Fibroblast of villous mesenchyme (primary cell): ENCODE results near the gene AKR7A2. TPM values are rescaled to one million over a fixed set of nuclear protein-coding genes. Genes with fewer than 3 reads are reported as not detected.

Experiments used
- DNase-seq: peaks from one replicate; pipeline ENCODE4 v3.0.0-alpha.2; 2010; ENCODE audit warnings: low read depth
- H3K4me3 ChIP-seq: 2 replicates; pipeline ENCODE4 v1.5.1; 2011; ENCODE audit warnings: low read depth, mild to moderate bottlenecking, low read length
- CTCF ChIP-seq: IDR thresholded peaks from 2 replicates; pipeline ENCODE4 v1.5.1; 2012; ENCODE audit warnings: low read depth, mild to moderate bottlenecking, low read length; ENCODE audit not compliant: insufficient read depth
- total RNA-seq: library from RNA; depleted of rRNA; stranded (reverse); fragments of >200 nt; gene quantifications from 2 replicates; pipeline ENCODE4 v1.2.3, GENCODE V29; 2012

Gene AKR7A2
- total RNA-seq, 1 donor, result 55.3 TPM

- TF ChIP-seq CTCF, result no peak
- no peak overlapping the region for H3K4me3 ChIP-seq
- no peak for DNase-seq
Measured at GRCh38 chr1:19343617-19344350, 31.8 kb upstream of the AKR7A2 start.

- H3K4me3 ChIP-seq, result no peak overlapping the region
- TF ChIP-seq CTCF, result no peak
Measured at GRCh38 chr1:19342894-19343616, 31.1 kb upstream of the AKR7A2 start.

GRCh38 chr1:19342062-19342750, 30.3 kb upstream of the AKR7A2 start:
- DNase-seq, result peak; percentile 29

More at GRCh38 chr1:19342894-19343616, 31.1 kb upstream of the AKR7A2 start:
- no peak for DNase-seq

GRCh38 chr1:19341201-19342061, 29.5 kb upstream of the AKR7A2 start:
- TF ChIP-seq CTCF, result peak; percentile 90
- peak; percentile 70 for DNase-seq
- no peak overlapping the region for H3K4me3 ChIP-seq

More at GRCh38 chr1:19342062-19342750, 30.3 kb upstream of the AKR7A2 start:
- no peak overlapping the region for H3K4me3 ChIP-seq
- no peak for TF ChIP-seq CTCF

GRCh38 chr1:19340387-19340937, 28.5 kb upstream of the AKR7A2 start:
- no peak for TF ChIP-seq CTCF
- H3K4me3 ChIP-seq, result no peak overlapping the region
- no peak for DNase-seq
